Activated naive CD4-positive, alpha-beta T cell treated with anti-CD3 and anti-CD28 coated beads, Interleukin-2, amount 50 U/mL, for 72 hours (primary cell): ENCODE measurements around the gene GUCY2D. TPM values are rescaled to one million over a fixed set of nuclear protein-coding genes. Genes with fewer than 3 reads are reported as not detected.
"Not testable (repeated sequence)": the region's sequence is repeated elsewhere in the genome, so short reads cannot be mapped to it uniquely, and the experiment has no call there.

Experiments
- ATAC-seq, 2 donors: fragments of 150-1000 bp; cut with Tn5 transposase; 2 replicates each; pipeline ENCODE4 v1.10.0; 2021; ENCODE audit warnings: mild to moderate bottlenecking in 2 of 2, moderate library complexity in 2 of 2
- DNase-seq, 2 donors: peaks; one replicate each; pipeline ENCODE4 v3.0.0; 2021 to 2022; ENCODE audit warnings: low spot score in 2 of 2
- H3K27ac Mint-ChIP-seq, 2 donors: one replicate each; pipeline ENCODE4 v1.8.0; 2022; ENCODE audit warnings: mild to moderate bottlenecking in 2 of 2, mixed read lengths in 2 of 2
- H3K36me3 Mint-ChIP-seq, 2 donors: one replicate each; pipeline ENCODE4 v1.8.0; 2022; ENCODE audit warnings: mixed read lengths in 2 of 2
- H3K9me3 Mint-ChIP-seq, 2 donors: one replicate each; pipeline ENCODE4 v1.8.0; 2022; ENCODE audit warnings: mixed read lengths in 2 of 2
- total RNA-seq, 2 donors: library from RNA; stranded (reverse); gene quantifications; one replicate each; pipeline ENCODE4 v1.2.3, GENCODE V29; 2022

Gene GUCY2D
- under 1 TPM in 1 of 2 donors, not detected in 1; 0.19 TPM for total RNA-seq

- H3K36me3 Mint-ChIP-seq: no peaks in the 10 kb centered on the region
- DNase-seq (no peak), ATAC-seq (no peak)
- H3K27ac Mint-ChIP-seq: no peak within 1 kb of the TSS
- H3K9me3 Mint-ChIP-seq: no peaks in the 10 kb centered on the region
Measured at GRCh38 chr17:8001976-8002720, at the start of gene GUCY2D. Gene GUCY2D, plus strand, starts transcription at chr17:8002615. Its CDS starts 433 bp downstream, at chr17:8003048.

- H3K27ac Mint-ChIP-seq, H3K9me3 Mint-ChIP-seq, DNase-seq, ATAC-seq: not testable (repeated sequence)
- H3K36me3 Mint-ChIP-seq: peaks cover 0 to 20% of the 10 kb centered on the region in 2 donors
Measured at GRCh38 chr17:7953266-7953665, 49.1 kb upstream of the GUCY2D start.

DNA sequence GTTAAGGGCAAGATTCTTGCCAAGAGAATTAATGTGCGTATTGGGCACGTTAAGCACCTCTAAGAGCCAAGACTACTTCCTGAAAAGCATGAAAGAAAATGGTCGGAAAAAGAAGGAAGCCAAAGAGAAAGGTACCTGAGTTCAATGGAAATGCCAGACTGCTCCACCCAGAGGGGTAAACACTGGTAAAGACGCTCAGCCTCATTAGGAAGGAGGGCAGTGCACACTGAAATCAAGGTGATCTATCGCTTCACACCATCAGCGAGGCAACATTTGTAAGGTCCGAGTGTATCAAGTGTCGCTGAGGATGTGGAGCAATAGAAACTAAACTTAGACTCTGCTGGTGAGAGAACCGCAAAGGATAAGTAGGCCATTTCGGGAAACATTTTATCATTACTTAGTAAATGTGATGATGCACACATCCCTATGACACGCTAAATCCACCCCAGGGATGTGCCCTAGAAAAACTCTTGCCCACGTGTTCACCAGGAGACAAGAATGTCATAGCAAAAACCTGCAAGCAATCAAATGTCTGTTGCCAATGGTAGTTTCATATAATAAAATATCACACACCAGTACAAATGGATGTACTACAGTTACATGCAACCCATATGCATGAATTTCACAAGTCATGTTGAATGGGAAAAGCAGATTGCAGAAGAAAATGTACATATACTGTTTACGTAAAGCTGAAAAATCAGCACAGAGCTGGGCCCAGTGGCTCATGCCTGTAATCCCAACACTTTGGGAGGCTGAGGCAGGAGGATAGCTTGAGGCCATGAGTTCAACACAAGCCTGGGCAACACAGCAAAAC, 46.8 kb upstream of the GUCY2D start:
- DNase-seq: no peak
- H3K27ac Mint-ChIP-seq: no peak overlapping the region
- no peak for ATAC-seq
- no peaks in the 10 kb centered on the region for H3K36me3 Mint-ChIP-seq
- no peaks in the 10 kb centered on the region for H3K9me3 Mint-ChIP-seq

DNA sequence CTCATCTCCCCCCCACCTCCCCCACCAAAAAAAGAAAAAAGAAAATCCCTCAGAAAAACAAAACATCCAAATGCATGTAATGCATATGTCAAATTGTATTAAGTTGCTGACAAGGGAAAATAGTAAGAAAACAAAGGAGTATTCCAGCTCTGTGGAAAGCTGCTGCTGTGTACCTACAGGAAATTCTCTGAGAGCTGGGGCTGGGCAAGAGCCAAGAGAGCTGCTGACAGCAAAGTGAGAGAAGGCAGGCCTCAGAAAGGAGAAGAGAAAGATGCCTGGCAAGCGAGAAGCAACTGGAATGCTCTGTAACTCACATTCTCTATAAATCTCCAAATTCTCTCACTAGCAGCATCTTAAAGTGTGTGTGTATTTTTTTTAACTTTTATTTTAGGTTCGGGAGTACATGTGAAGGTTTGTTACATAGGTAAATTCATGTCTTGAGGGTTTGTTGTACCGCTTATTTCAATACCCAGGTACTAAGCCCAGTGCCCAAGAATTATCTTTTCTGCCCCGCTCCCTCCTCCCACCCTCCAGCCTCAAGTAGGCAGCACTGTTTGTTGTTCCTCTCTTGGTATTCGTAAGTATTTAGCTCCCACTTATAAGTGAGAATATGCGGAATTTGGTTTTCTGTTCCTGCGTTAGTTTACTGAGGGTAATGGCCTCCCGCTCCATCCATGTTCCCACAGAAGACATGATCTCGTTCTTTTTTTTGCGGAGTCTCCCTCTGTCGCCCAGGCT, 46.0 kb upstream of the GUCY2D start:
- DNase-seq (no peak), ATAC-seq (no peak)
- no peaks in the 10 kb centered on the region for H3K36me3 Mint-ChIP-seq
- H3K9me3 Mint-ChIP-seq: no peaks in the 10 kb centered on the region
- no peak overlapping the region for H3K27ac Mint-ChIP-seq

GRCh38 chr17:7959503-7960253, 42.7 kb upstream of the GUCY2D start:
- Mint-ChIP-seq H3K9me3 (no peaks in the 10 kb centered on the region), H3K36me3 (no peaks in the 10 kb centered on the region), H3K27ac (no peak overlapping the region)
- DNase-seq (no peak), ATAC-seq (no peak)

GRCh38 chr17:7961421-7961820, 41.0 kb upstream of the GUCY2D start:
- H3K27ac Mint-ChIP-seq: no peak overlapping the region
- no peak for DNase-seq
- H3K36me3 Mint-ChIP-seq: no peaks in the 10 kb centered on the region
- ATAC-seq: no peak
- H3K9me3 Mint-ChIP-seq: no peaks in the 10 kb centered on the region

DNA sequence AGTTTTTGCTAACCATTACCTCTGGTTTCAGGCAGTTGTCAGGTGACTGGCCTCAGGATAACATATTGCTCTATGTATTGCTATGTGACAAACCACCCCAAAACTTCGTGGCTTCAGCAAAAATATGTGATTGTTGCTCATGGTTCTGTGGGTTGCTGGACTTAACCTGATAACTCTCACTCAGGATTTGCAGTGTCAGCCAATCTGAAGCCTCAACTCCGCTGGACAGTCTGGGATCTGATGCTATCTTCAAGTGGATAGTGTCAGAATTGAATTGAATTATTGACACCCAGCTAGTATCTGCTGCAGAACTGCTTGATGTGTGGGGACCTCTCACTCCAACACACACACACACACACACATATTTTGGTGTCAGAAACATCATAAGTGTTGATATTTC, 34.7 kb upstream of the GUCY2D start:
- no peak for ATAC-seq
- no peaks in the 10 kb centered on the region for H3K36me3 Mint-ChIP-seq
- H3K27ac Mint-ChIP-seq: no peak overlapping the region
- no peaks in the 10 kb centered on the region for H3K9me3 Mint-ChIP-seq
- no peak for DNase-seq

DNA sequence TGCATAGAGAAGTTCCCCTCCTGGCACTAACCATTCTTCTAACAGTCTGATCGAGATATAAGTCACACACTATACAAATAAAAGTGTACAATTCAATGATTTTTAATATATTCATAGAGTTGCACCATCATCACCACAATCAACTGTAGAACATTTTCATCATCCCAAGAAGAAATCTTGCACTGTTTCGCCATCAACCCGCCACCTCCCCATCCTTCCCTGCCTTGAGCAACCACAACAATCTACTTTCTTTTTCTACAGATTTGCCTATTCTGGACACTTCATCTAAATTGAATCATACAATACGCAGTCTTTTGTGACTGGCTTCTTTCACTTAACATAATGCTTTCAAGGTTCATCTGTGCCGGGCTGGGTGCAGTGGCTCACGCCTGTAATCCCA, 33.0 kb upstream of the GUCY2D start:
- H3K36me3 Mint-ChIP-seq: peaks cover 3 to 4% of the 10 kb centered on the region in 2 donors
- H3K9me3 Mint-ChIP-seq: peaks cover 2 to 3% of the 10 kb centered on the region in 2 donors
- no peak for ATAC-seq
- DNase-seq: no peak
- H3K27ac Mint-ChIP-seq: no peak overlapping the region

DNA sequence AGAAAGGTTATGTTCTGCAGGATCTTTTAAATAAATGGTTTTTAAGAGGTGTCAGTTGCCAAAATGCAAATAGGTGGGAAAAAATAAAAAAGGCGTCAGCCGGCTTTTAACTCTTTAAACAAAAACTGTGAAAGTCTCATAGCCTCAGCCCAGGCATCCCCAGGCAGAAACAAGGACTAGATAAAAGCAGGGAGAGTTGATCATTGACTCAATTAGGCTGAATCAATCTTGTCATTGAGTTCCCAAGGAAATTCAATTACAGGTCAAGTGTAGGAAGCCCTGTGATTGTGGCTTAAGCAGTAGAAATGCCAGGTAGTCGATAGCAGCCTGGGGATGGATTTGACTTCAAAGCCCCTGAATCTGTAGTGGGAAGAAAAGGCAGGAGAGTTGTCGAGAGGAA, 30.8 kb upstream of the GUCY2D start:
- ATAC-seq (no peak), DNase-seq (no peak)
- Mint-ChIP-seq H3K27ac (no peak overlapping the region), H3K9me3 (peaks cover 6 to 16% of the 10 kb centered on the region in 2 donors), H3K36me3 (peaks cover 16 to 17% of the 10 kb centered on the region in 2 donors)

GRCh38 chr17:7972131-7972785, 30.2 kb upstream of the GUCY2D start:
- H3K9me3 Mint-ChIP-seq: peaks cover 6 to 16% of the 10 kb centered on the region in 2 donors
- H3K27ac Mint-ChIP-seq: no peak overlapping the region
- peaks cover 16 to 17% of the 10 kb centered on the region in 2 donors for H3K36me3 Mint-ChIP-seq
- ATAC-seq (no peak), DNase-seq (no peak)

- ATAC-seq (no peak), DNase-seq (no peak)
- peaks cover 6 to 16% of the 10 kb centered on the region in 2 donors for H3K9me3 Mint-ChIP-seq
- H3K27ac Mint-ChIP-seq: no peak overlapping the region
- peaks cover 16 to 17% of the 10 kb centered on the region in 2 donors for H3K36me3 Mint-ChIP-seq
Measured at GRCh38 chr17:7974638-7975131, 27.7 kb upstream of the GUCY2D start.

GRCh38 chr17:7977039-7977438, 25.4 kb upstream of the GUCY2D start:
- DNase-seq (no peak), ATAC-seq (no peak)
- peaks cover 16 to 17% of the 10 kb centered on the region in 2 donors for H3K36me3 Mint-ChIP-seq

DNA sequence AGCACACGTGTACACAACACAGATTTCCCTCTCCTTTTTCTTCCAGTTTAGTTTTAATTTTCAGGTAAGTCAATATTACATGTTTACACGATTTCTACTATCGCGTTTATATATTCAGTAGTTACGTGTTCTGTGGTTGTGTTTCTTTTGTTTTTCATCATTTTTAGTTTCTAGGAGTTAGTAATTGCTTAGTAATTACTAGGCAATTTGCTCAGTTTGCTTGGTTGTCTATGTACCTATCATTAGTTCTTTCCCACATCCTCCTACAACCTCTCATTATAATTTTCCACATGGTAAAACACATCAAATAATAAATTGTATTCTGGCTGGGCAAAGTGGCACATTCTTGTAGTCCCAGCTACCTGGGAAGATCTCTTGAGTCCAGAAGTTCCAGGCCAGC, 24.6 kb upstream of the GUCY2D start:
- Mint-ChIP-seq H3K27ac (no peak overlapping the region), H3K36me3 (peaks cover 16 to 17% of the 10 kb centered on the region in 2 donors), H3K9me3 (peaks cover 6 to 16% of the 10 kb centered on the region in 2 donors)
- ATAC-seq (peak in 1 of 2 donors; percentile 28), DNase-seq (no peak)

More at GRCh38 chr17:7977039-7977438, 25.4 kb upstream of the GUCY2D start:
- Mint-ChIP-seq H3K9me3 (peaks cover 6 to 16% of the 10 kb centered on the region in 2 donors), H3K27ac (no peak overlapping the region)

DNA sequence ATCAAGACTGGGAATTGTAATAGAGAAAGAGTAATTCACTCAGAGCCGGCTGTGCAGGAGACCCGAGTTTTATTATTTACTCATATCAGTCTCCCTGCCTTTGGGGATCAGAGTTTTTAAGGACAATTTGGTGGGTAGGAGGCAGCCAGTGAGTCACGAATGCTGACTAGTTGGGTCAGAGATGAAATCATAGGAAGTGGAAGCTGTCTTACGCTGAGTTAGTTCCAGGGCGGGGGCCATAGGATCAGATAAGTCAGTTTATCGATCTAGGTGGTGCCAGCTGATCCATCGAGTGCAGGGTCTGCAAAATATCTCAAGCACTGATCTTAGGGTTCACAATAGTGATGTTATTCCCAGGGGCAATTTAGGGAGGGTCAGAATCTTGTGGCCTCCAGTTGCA, 20.2 kb upstream of the GUCY2D start:
- no peak for ATAC-seq
- DNase-seq: no peak
- H3K36me3 Mint-ChIP-seq: no peaks in the 10 kb centered on the region
- H3K9me3 Mint-ChIP-seq: no peaks in the 10 kb centered on the region
- peak overlapping the region in 1 of 2 donors; percentile 55 for H3K27ac Mint-ChIP-seq

- ATAC-seq: no peak
- no peak overlapping the region for H3K27ac Mint-ChIP-seq
- no peaks in the 10 kb centered on the region for H3K9me3 Mint-ChIP-seq
- no peaks in the 10 kb centered on the region for H3K36me3 Mint-ChIP-seq
- DNase-seq: no peak
Measured at GRCh38 chr17:7982666-7983065, 19.7 kb upstream of the GUCY2D start.

DNA sequence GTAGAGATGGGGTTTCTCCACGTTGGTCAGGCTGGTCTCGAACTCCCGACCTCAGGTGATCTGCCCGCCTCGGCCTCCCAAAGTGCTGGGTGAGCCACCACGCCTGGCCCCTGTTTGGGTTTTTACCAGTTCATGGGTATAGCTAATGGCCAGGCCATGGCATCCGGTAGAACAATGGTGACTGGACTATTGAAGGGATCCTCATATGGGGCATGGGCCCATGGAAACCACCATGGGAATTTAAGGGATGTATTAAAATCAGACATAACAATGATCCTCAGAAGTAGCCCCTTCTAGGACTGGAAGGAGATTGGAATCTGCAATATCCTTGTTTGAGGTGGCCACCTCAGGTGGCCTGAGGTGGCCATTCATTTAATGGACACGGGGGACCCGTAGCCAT, 17.5 kb upstream of the GUCY2D start:
- DNase-seq (peak in 1 of 2 donors; percentile 16), ATAC-seq (no peak)
- H3K36me3 Mint-ChIP-seq: no peaks in the 10 kb centered on the region
- no peaks in the 10 kb centered on the region for H3K9me3 Mint-ChIP-seq
- H3K27ac Mint-ChIP-seq: no peak overlapping the region
